ENCODE data around the gene MAP3K20.

Gene MAP3K20

DNA sequence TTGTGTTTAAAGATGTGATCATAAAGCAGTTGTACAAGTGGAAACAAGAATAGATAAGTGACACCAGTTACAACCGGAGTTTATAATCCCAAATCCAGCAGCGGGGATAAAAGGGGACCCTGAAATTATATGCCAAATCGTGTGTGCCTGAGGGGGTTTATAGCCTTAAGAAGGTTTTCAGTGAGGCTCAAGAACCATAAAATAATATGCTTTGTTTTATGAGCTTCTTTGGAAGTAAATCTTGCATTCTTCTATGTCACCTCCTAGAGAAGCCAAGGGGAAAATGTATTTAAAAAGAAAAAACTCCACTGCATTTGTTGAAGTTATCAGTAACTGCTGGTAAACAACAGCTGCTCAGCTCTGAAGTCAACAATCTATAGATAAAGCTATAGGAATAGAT, 25.8 kb upstream of the MAP3K20 start:
- DNase-seq (ENCODE audit: low read depth, low spot score): no peak
- H3K27ac ChIP-seq: peak overlapping the region; percentile 97

GRCh38 chr2:173050684-173051083, 25.0 kb upstream of the MAP3K20 start:
- DNase-seq (ENCODE audit: low read depth, low spot score): peak; percentile 37
- H3K27ac ChIP-seq: peak overlapping the region; percentile 97

- no peak overlapping the region for H3K27ac ChIP-seq
- no peak for DNase-seq (ENCODE audit: low read depth, low spot score)
Observed at GRCh38 chr2:173051463-173052215, 24.0 kb upstream of the MAP3K20 start.

- no peak overlapping the region for H3K27ac ChIP-seq
- DNase-seq (ENCODE audit: low read depth, low spot score): no peak
Observed at GRCh38 chr2:173053043-173053699, 22.5 kb upstream of the MAP3K20 start.

DNA sequence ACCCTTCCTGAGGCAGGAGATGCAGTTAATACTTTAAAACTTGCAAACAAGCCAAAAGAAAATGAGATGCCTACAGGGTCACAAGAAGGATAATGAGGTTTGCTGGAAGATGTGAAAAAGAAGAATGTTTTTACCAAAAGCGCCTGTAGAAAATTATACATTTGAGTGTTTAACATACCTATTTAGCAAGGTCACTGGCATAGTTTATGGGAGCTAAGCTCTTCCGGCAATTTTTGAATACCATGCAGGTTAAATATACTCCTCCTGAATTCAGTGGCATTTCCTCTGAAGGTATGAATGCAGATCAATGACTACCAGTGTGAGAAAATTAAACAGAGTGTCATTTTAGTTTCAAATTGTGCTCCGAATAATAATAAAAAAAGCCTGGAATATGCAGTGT, 21.2 kb upstream of the MAP3K20 start:
- DNase-seq (ENCODE audit: low read depth, low spot score): no peak
- no peak overlapping the region for H3K27ac ChIP-seq

DNA sequence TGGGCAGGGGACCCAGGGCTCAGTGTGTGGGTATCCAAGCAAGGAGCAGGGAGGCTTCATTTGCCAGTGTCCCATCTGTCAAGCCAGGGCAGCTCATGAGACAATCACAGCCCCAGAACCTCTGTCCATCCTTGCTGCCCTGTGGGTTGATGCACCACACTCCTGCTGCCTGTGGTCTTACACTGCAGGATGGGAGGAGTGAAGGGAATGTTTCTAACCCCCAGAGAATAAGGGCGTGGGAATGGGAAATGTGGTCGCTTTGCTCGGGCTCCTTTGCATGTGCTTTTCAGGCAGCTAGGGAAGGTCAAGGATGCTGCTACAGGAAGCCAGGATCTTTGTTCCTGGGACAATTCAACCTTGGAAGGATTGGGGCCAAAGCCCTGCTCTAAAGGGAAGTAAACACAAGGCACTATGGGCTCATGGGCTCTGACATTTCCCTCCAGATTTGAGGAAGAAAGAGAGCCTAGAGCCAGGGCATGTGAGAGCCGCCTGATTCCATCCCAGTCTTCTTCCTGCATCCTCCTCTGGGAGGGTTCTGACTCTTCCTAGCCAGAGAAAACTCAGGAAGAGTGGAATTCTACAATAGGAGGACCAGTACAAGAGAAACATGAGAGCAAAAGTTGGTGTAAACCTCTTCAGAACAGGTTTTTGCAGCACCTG, 18.8 kb upstream of the MAP3K20 start:
- DNase-seq (ENCODE audit: low read depth, low spot score): no peak
- no peak overlapping the region for H3K27ac ChIP-seq

DNA sequence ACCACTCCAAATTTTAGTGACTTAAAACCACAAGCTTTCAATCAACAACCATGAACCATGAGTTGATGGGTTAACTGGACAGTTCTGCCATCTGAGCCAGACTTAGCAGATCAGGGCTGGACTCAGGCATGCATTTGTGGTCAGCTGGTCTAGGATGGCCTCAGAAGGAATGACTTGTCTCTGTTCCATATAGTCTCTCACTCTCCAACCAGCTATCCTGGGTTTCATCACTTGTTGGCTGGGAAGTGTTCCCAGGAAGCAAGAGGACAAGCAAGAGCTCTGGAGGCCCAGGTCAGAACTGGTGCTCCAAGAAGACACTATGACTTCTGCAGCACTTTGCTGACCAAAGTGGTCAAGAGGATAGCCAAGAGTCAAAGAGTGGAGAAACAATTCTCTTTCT, 17.5 kb upstream of the MAP3K20 start:
- no peak overlapping the region for H3K27ac ChIP-seq
- no peak for DNase-seq (ENCODE audit: low read depth, low spot score)

DNA sequence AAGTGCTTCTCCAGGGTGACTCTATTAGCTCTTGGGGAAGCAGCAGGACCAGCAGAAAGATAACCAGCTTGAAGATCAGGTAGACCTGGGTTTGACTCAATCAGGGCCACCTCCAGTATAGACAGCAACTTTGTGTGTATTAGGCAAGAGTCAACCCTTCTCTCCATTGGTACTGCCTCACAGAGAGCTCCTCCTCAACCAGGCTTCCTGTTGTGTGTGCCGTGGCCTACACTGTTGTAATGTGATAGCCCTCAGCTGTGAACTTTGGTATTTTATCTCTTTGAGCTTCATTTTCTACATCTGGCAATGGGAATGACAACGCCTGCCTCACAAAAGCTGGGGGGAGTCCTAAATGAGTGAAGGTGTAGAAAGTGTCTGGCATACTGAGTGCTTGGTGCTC, 17.0 kb upstream of the MAP3K20 start:
- H3K27ac ChIP-seq: no peak overlapping the region
- DNase-seq (ENCODE audit: low read depth, low spot score): no peak

GRCh38 chr2:173059292-173059691, 16.4 kb upstream of the MAP3K20 start:
- no peak for DNase-seq (ENCODE audit: low read depth, low spot score)
- H3K27ac ChIP-seq: no peak overlapping the region

GRCh38 chr2:173059971-173060461, 15.6 kb upstream of the MAP3K20 start:
- DNase-seq (ENCODE audit: low read depth, low spot score): no peak
- H3K27ac ChIP-seq: no peak overlapping the region

DNA sequence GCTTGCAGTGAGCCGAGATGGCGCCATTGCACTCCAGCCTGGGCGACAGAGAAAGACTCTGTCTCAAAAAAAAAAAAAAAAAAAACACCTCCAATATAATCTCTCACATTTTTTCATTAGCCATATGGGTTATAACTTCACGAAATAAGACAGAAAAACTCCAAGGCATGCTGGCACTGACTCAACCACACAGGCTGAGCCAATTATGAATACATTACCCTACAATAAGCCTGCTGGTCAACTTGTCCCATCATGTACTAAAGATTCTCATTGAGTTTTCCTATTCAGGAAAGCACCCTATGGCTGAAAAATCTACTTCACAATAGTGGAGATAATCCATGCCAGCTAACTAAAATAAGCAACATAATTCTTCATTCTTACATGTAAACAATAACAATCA, 12.8 kb upstream of the MAP3K20 start:
- H3K27ac ChIP-seq: peak overlapping the region; percentile 68

DNA sequence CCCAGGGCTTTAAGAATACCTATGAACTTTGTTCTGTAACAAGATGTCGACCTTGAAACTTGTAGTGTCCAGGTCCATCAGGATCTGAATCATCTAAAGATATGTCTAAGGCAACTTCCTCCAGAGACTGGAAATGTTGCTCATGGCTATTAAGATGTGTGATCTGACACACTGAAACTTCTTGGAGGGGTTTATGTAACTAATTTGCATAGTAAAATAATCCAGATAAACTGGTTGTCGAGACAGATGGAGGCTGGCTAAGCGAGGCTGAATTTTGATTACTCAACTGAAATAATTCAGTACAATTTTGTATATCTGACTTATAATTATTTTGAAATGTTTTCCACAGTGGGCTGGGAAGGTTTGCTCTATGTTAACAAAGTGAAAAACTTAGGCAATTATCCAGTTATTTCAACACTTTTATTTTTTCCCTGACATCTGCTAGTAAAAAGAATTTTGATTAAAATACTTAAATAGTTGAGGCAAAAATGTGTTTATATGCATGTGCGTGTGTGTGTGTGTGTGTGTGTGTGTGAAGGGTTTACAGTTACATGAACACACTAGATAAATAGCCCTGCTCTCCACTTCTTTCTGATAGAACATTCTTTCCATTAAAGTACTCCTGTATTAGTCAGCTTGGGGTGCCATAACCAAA, 11.4 kb upstream of the MAP3K20 start:
- H3K27ac ChIP-seq: peak overlapping the region; percentile 68
- peak; percentile 57 for DNase-seq (ENCODE audit: low read depth, low spot score)

More for the DNA sequence above, 12.8 kb upstream of the MAP3K20 start:
- DNase-seq (ENCODE audit: low read depth, low spot score): peak; percentile 61

DNA sequence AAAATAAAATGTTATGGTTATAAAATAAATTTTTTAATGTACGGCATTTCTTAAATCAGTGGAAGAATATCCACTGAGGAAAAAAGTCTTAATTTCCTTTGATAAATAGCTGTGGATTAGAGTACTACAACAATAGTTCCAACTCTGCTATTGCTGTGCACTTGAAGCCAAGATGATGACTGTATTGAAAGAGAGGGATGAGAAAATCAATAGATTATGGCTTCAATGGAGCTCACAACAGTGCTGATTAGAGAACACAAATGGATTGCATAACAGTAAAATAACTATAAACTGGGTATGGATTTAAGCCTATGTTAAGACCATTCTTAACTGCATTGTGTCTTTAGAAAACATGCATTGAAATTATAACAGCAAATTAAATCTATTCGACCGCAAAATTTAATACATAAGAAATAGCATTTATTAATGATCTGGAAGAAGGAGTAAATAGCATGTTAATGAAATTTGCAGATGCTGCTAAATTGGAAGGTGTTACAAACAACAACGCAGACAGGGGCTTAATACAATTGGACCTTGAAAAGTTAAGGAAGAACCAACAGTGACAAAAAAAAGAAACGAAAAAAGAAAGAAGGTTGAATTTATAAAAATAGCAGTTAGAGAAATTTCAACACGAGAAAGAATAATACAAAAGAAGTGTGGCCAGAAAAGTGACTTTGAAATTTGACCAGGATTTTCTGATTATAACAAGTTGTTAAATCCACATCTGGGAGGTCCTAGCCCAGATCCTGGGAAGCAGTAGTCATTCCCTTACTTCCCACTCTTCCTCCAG, 8.6 kb upstream of the MAP3K20 start:
- H3K27ac ChIP-seq: no peak overlapping the region
- no peak for DNase-seq (ENCODE audit: low read depth, low spot score)

- peak overlapping the region; percentile 70 for H3K27ac ChIP-seq
- no peak for DNase-seq (ENCODE audit: low read depth, low spot score)
Observed at GRCh38 chr2:173075056-173075780, 428 bp upstream of the MAP3K20 start.

DNA sequence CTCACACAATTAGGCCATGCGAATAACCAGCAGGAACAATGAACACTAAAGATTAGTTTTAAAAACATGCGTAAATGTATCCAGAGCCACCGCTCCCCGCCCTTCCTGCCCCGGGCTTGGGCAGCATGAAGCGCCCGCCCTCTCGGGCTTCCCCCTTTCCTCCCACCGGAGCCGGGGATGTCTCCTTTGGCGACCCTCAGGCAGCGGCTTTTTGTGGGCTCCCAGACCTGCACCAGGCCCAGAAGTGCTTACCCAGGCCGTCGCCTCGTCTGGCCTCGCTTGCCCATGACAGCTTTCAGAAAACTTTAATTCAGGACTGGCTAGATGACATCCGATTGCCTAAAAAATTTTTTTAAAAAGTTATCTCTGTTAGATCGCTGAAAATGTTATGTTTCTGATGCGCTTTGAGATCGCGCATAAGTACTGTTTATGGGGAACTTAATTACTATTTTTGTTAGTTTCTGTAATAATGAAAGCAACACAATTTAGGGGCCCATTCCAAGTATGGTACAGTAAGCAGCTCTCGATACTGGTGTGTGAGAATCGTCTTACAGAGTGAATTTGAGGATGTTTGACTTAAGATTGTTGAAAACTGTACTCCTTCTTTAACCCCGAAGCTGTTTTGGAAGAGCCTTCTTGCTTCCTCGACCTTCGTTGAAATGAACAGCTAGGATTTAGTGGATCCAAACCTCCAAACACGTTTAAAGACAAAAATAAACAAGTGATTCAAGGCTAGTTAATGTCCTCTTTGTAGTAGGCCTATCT, 1.1 kb downstream of the MAP3K20 start:
- peak overlapping the region; percentile 70 for H3K27ac ChIP-seq
- DNase-seq (ENCODE audit: low read depth, low spot score): no peak

DNA sequence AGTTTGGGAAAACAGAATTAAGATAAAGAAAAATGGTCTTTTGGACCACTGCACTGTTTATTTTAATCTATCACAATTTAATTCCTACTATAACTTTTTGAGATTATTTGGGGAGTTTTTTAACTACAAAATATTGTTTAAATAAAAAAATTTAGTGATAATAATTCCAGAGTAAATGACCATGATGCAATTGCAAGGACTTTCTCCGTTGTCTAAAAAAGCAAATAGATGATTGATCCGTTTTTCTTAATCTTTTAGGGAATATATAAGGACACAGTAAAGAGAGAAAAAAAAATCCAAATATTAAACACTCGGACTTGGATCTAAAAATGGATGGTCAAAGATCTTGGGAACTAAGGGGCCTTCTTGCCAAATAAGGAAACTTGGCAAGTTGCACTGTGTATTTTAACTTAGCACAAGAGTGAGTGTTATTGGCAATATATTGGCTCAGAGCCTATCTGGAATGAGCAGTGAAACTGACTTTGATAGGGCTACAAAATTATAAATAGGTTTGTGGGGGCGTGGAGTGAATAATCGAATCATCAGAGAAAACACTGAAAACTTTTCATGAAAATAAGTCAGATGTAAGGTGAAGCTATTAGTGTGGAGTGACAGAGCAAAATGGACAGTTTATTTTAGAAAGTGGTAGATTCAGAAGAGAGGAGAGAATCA, 2.0 kb downstream of the MAP3K20 start:
- DNase-seq (ENCODE audit: low read depth, low spot score): no peak
- peak overlapping the region; percentile 70 for H3K27ac ChIP-seq

DNA sequence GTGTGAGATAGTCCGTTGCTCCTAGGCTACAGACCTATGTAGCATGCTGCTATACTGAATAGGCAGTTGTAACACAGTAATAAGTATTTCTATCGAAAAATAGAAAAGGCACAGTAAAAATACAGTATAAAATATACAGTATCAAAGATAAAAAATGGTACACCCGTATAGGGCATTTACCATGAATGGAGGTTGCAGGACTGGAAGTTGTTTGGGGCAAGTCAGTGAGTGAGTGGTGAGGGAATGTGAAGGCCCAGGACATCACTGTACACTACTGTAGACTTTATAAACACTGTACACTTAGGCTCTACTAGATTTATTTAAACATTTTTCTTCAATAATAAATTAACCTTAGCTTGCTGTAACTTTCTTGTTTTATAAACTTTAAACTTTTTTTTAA, 3.5 kb downstream of the MAP3K20 start:
- H3K27ac ChIP-seq: peak overlapping the region; percentile 70
- DNase-seq (ENCODE audit: low read depth, low spot score): no peak

Data from epithelial cell of prostate (primary cell).